ENCODE data around the gene HECTD1.

The HECTD1 gene

GRCh38 chr14:31222834-31223233 lies 15.2 kb upstream of the HECTD1 start:
- DNase-seq (ENCODE audit: extremely low read depth, low read depth) = no peak
- TF ChIP-seq CTCF (IDR thresholded peaks at IDR 0.05; ENCODE audit: low read depth, low read length) = no peak

DNA sequence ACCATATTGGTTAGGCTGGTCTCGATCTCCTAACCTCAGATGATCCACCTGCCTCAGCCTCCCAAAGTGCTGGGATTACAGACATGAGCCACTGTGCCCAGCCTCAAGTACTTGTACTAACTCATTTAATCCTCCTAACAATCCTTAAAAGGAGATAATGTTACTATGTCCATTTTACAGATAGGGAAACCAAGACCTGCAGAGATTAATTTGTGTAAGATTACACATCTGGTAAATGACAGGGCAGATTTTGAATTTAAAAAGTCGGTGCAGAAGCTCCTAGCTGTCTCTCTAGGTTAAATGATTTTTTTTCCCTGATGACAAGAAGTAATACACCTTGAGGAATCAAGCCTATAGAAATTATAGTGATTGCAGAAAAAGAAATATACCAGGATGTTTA lies 13.7 kb upstream of the HECTD1 start:
- no peak for DNase-seq (ENCODE audit: extremely low read depth, low read depth)
- no peak for TF ChIP-seq CTCF (IDR thresholded peaks at IDR 0.05; ENCODE audit: low read depth, low read length)

- no peak for TF ChIP-seq CTCF (IDR thresholded peaks at IDR 0.05; ENCODE audit: low read depth, low read length)
- DNase-seq (ENCODE audit: extremely low read depth, low read depth) = no peak
Observed at GRCh38 chr14:31219169-31219568, 11.6 kb upstream of the HECTD1 start.

DNA sequence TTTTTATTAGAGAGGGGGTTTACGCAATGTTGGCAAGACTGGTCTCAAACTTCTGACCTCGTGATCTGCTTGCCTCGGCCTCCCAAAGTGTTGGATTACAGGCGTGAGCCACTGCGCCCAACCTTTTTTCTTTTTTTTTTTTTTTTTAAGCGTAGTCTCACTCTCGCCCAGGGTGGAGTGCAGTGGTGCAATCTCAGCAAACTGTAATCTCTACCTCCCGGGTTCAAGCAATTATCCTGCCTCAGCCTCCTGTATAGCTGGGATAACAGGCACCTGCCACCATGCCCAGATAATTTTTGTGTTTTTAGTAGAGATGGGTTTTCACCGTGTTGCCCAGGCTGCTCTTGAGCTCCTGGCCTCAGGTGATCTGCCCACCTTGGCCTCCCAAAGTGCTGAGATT lies 8.8 kb upstream of the HECTD1 start:
- DNase-seq (ENCODE audit: extremely low read depth, low read depth) = no peak
- no peak for TF ChIP-seq CTCF (IDR thresholded peaks at IDR 0.05; ENCODE audit: low read depth, low read length)

- TF ChIP-seq CTCF (IDR thresholded peaks at IDR 0.05; ENCODE audit: low read depth, low read length) = no peak
- DNase-seq (ENCODE audit: extremely low read depth, low read depth) = no peak
Observed at GRCh38 chr14:31212893-31213292, 5.3 kb upstream of the HECTD1 start.

GRCh38 chr14:31209605-31210004 lies 2.0 kb upstream of the HECTD1 start:
- TF ChIP-seq CTCF (IDR thresholded peaks at IDR 0.05; ENCODE audit: low read depth, low read length) = no peak
- DNase-seq (ENCODE audit: extremely low read depth, low read depth) = no peak

- no peak for DNase-seq (ENCODE audit: extremely low read depth, low read depth)
Observed at GRCh38 chr14:31208546-31209424, 1.2 kb upstream of the HECTD1 start.

More at GRCh38 chr14:31208546-31209424, 1.2 kb upstream of the HECTD1 start:
- TF ChIP-seq CTCF (IDR thresholded peaks at IDR 0.05; ENCODE audit: low read depth, low read length) = no peak

Measured in AG09319 (cell line).